EH (cell line): ENCODE data around the gene ANKS1B.
"Not testable (repeated sequence)": the region's sequence is repeated elsewhere in the genome, so short reads cannot be mapped to it uniquely, and the experiment has no call there.

Experiments used
- DNase-seq: peaks from one replicate; pipeline ENCODE4 v3.0.0-alpha.2; 2015; ENCODE audit warnings: low read depth

Gene ANKS1B

GRCh38 chr12:99267038-99267437, 717.7 kb downstream of the ANKS1B start:
- no peak for DNase-seq

- DNase-seq, result no peak
Measured at GRCh38 chr12:99265648-99266047, 719.1 kb downstream of the ANKS1B start.

GRCh38 chr12:99261256-99261655, 723.5 kb downstream of the ANKS1B start:
- DNase-seq, result no peak

- DNase-seq, result no peak
Measured at GRCh38 chr12:99260456-99260996, 724.2 kb downstream of the ANKS1B start.

GRCh38 chr12:99259040-99259934, 725.4 kb downstream of the ANKS1B start:
- DNase-seq, result no peak

- DNase-seq, result no peak
Measured at GRCh38 chr12:99257672-99258071, 727.1 kb downstream of the ANKS1B start.

- no peak for DNase-seq
Measured at GRCh38 chr12:99253068-99253467, 731.7 kb downstream of the ANKS1B start.

GRCh38 chr12:99250091-99250490, 734.6 kb downstream of the ANKS1B start:
- no peak for DNase-seq

- no peak for DNase-seq
Measured at GRCh38 chr12:99249543-99249942, 735.2 kb downstream of the ANKS1B start.

GRCh38 chr12:99237907-99238538, 746.7 kb downstream of the ANKS1B start:
- not testable (repeated sequence) for DNase-seq

- no peak for DNase-seq
Measured at GRCh38 chr12:99235381-99235780, 749.4 kb downstream of the ANKS1B start.

GRCh38 chr12:99234702-99235101, 750.0 kb downstream of the ANKS1B start:
- no peak for DNase-seq

GRCh38 chr12:99232324-99232723, 752.4 kb downstream of the ANKS1B start:
- DNase-seq, result no peak

- DNase-seq, result no peak
Measured at GRCh38 chr12:99231031-99231430, 753.7 kb downstream of the ANKS1B start.

- no peak for DNase-seq
Measured at GRCh38 chr12:99224237-99224636, 760.5 kb downstream of the ANKS1B start.

GRCh38 chr12:99223579-99223978, 761.2 kb downstream of the ANKS1B start:
- DNase-seq, result no peak

- no peak for DNase-seq
Measured at GRCh38 chr12:99213047-99213446, 771.7 kb downstream of the ANKS1B start.

- no peak for DNase-seq
Measured at GRCh38 chr12:99212275-99212674, 772.5 kb downstream of the ANKS1B start.

- DNase-seq, result no peak
Measured at GRCh38 chr12:99205111-99205510, 779.6 kb downstream of the ANKS1B start.

GRCh38 chr12:99201906-99202645, 782.7 kb downstream of the ANKS1B start:
- no peak for DNase-seq

GRCh38 chr12:99200711-99201384, 783.9 kb downstream of the ANKS1B start:
- DNase-seq, result no peak

- DNase-seq, result no peak
Measured at GRCh38 chr12:99195474-99195873, 789.3 kb downstream of the ANKS1B start.
